GM12874 (cell line): Measurements from ENCODE around the gene INCA1.

Source experiments
- TF ChIP-seq, protein P1 (sequence below): IDR thresholded peaks from 2 replicates; pipeline ENCODE4 v1.5.1; 2011; ENCODE audit warnings: low read depth, mild to moderate bottlenecking, control low read depth, low read length, moderate library complexity; ENCODE audit not compliant: insufficient read depth

INCA1 gene

DNA sequence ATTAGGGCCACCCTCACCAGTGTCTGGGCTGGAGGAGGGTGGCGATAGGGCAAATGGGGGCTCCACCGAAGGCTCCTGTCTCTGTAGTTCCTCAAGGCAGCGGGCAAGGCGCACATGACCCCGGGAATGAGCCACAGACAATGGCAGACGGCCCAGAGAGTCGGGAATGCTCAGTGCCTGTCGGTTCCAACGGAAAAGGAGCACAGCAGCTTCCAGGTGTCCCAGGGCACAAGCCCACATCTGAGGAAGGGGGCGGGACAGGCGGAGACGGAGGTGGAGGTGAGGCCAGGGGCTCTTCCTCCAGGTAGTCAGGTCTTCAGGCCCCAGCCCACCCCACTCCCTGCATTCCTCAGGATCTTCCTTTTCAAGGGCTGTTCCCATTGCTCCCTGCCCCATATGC, 24.6 kb downstream of the INCA1 start:
- TF ChIP-seq, protein P1, sequence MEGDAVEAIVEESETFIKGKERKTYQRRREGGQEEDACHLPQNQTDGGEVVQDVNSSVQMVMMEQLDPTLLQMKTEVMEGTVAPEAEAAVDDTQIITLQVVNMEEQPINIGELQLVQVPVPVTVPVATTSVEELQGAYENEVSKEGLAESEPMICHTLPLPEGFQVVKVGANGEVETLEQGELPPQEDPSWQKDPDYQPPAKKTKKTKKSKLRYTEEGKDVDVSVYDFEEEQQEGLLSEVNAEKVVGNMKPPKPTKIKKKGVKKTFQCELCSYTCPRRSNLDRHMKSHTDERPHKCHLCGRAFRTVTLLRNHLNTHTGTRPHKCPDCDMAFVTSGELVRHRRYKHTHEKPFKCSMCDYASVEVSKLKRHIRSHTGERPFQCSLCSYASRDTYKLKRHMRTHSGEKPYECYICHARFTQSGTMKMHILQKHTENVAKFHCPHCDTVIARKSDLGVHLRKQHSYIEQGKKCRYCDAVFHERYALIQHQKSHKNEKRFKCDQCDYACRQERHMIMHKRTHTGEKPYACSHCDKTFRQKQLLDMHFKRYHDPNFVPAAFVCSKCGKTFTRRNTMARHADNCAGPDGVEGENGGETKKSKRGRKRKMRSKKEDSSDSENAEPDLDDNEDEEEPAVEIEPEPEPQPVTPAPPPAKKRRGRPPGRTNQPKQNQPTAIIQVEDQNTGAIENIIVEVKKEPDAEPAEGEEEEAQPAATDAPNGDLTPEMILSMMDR: no peak

DNA sequence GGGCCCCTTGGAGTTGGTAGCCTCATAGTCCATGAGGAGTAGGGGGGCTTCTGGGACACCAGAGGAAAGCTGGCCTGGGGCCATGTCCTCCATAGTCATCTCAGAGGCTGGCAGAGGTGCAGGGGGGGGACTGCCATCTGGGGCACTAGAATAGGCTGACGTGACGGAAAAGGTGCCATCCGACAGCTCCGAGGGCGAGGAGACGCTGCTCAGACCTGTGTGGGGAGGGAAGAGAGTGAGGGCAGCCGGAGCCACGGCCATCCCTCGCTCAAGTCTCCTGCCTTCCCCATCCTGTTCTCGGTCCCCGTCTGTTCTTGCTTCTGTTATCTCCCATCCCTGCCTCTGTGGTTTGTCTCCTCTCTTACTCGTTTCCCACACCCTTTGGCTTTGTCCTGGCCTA, 25.0 kb downstream of the INCA1 start:
- TF ChIP-seq, protein P1: no peak

DNA sequence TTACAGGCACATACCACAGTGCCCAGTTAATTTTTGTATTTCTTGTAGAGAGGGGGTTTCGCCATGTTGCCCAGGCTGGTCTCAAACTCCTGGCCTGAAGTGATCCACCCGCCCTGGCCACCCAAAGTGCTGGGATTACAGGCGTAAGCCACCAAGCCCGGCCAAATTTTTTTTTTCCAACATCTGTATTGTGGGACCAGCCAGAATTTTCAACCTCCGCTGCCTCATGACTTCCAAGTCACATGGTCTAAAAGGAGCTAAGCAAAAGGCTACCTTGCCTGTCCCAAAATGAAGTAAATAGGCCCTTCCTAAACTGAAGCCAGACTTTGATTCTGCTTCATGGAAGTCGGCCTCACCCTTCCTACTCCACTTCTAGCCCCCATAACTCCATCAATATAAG, 25.5 kb downstream of the INCA1 start:
- TF ChIP-seq, protein P1: no peak

DNA sequence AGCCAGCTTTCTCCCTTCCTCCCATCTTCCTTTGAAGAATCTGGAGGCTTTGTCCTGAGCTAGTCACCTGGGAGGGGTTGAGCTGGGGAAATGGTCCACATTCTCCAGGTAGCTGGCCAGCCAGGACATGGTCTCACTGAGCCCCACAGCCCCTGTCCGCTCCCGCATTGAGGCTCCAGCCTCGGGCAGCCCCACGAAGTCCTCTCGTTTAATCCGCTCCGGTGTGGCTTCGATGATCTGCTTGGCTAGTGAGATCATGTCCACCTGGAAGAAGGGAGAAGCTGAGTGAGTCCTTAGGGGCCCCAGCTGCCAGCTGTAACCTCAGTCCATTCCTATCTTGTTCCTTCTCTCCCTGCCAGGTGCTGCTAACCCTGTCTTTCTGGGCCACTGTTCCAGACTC, 27.0 kb downstream of the INCA1 start:
- TF ChIP-seq, protein P1: no peak

DNA sequence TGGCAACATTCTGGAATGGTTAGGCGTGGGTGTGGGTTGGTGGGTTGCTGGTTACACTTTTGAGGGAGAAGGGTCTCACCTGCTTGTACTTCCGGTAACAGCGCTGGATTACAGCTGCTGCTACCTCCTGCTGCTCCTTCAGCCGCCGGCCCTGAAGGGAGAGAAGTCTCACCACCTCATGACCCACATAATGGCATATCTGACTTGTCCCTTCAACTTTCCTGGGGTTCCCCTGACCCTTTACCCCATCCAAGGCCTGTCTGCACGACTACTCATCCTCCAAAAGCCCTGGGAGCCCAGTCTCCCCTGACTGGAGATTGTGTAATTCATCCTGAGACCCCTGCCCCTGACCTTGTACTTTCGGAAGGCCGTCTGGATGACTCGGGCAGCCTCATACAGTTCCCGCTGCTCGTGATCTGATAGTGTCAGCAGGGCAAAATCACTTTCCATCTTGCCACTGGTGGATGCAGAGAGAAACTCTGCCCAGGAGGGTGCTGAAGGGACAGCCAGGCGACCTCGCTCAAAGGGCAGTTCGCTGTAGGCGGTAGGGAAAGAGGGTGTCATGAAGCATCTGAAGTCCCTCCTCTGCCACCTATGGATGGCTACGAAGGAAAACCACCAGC, 27.7 kb downstream of the INCA1 start:
- TF ChIP-seq, protein P1: no peak

DNA sequence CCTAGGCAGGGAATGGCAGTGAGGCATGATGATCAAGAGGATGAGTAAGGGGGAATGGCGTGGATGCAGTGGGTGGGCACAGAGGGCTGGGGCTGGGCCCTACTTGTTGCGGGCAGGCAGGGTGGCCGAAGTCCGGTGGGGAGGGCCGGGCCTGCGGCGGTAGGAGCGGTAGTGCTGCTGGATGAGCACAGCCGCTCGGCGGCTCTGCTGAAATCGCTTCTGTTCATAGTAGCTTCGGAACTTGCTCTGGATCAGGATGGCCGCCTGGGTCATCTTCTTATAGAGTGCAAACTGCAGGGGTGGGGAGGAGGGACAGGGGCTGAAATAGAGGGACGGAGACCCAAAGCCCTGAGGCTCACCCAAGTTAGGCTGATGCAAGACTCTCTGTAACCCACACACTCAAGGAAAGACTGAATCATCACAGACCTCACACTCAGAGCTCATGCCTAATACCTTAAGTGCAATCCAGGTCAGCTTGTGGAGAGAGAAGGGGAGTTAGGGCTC, 28.2 kb downstream of the INCA1 start:
- TF ChIP-seq, protein P1: no peak

DNA sequence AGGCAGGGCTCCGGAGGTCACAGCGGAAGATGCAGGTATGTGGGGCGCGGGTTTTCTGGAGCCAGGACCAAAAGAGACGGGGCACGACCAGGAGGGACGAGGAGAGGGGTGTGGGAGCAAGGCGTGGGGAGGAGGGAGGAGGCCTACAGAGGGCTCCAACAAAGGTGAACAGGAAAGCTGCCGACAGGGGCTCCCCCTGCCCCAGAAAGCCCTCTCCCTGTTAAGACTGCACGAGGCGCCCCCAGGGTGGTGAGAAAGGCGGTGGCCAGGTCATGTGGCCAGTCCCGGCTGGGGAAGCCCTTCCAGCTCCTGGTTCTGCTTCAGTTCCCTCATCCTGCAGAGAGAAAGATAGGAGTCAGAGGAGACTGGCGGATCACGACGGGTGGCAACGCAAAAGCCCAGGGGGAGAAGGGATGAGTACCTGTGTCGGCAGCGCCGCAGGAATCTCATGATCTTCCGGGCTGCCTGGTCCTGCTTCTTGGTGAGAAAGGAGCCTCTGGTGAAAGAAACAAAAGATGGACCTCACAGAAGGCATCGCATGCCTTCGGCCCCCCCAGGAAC, 28.8 kb downstream of the INCA1 start:
- TF ChIP-seq, protein P1: no peak
